HL-60 (cell line): ENCODE results near the gene ZFYVE27.
A peak's percentile ranks its signal among the peaks of the same experiment; 100 is the strongest.

ENCODE experiments used
- DNase-seq, 2 experiments: peaks; one replicate each; pipeline ENCODE4 v3.0.0-alpha.2; 2010 to 2020; ENCODE audit warnings: low read depth in 1 of 2, low spot score in 1 of 2
- H3K27ac ChIP-seq: fragments of 250-450 bp; sonication (Bioruptor Pico); replicated peaks from 2 replicates; pipeline ENCODE4 v1.5.1; 2020; ENCODE audit warnings: mild to moderate bottlenecking, moderate library complexity
- H3K27me3 ChIP-seq: fragments of 250-450 bp; sonication (Bioruptor Pico); 2 replicates; pipeline ENCODE4 v1.5.1; 2021; ENCODE audit warnings: mild to moderate bottlenecking, moderate library complexity; ENCODE audit not compliant: insufficient read depth, poor library complexity, severe bottlenecking
- H3K4me3 ChIP-seq: replicated peaks from 2 replicates; pipeline ENCODE4 v1.5.1; 2011; ENCODE audit warnings: mild to moderate bottlenecking, control low read depth, low read length; ENCODE audit not compliant: insufficient read depth
- CTCF ChIP-seq: IDR thresholded peaks from one replicate; pipeline ENCODE4 v1.5.1; 2011; ENCODE audit warnings: low read length, control low read depth, inconsistent platforms; ENCODE audit not compliant: insufficient read depth
- GABPA ChIP-seq: IDR thresholded peaks from 2 replicates; pipeline ENCODE4 v1.6.1; 2012; ENCODE audit warnings: low read depth
- POLR2AphosphoS5 ChIP-seq: IDR thresholded peaks from 2 replicates; pipeline ENCODE4 v1.6.1; 2012; ENCODE audit warnings: low read depth
- REST ChIP-seq: IDR thresholded peaks from 2 replicates; pipeline ENCODE4 v1.6.1; 2012; ENCODE audit warnings: low read depth; ENCODE audit not compliant: insufficient replicate concordance
- SPI1 ChIP-seq: IDR thresholded peaks from 2 replicates; pipeline ENCODE4 v1.6.1; 2012; ENCODE audit warnings: low read depth, mild to moderate bottlenecking, borderline replicate concordance

ZFYVE27 gene

GRCh38 chr10:97755718-97756117, 18.8 kb downstream of the ZFYVE27 start:
- no peak overlapping the region for H3K4me3 ChIP-seq
- DNase-seq = no peak
- H3K27ac ChIP-seq = no peak overlapping the region
- TF ChIP-seq GABPA (no peak), POLR2AphosphoS5 (no peak), REST (no peak), CTCF (no peak), SPI1 (no peak)
- H3K27me3 ChIP-seq = no peaks in the 10 kb centered on the region

- TF ChIP-seq SPI1 = no peak
- no peak for TF ChIP-seq CTCF
- no peak for TF ChIP-seq REST
- no peak for TF ChIP-seq POLR2AphosphoS5
- no peak for TF ChIP-seq GABPA
- H3K27me3 ChIP-seq = no peaks in the 10 kb centered on the region
- H3K27ac ChIP-seq = no peak overlapping the region
- no peak overlapping the region for H3K4me3 ChIP-seq
- no peak for DNase-seq
These were observed 20.5 kb downstream of the ZFYVE27 start for GRCh38 chr10:97757471-97757870.

GRCh38 chr10:97759158-97759887, 22.4 kb downstream of the ZFYVE27 start:
- Histone ChIP-seq H3K27me3 (no peaks in the 10 kb centered on the region), H3K4me3 (no peak overlapping the region), H3K27ac (no peak overlapping the region)
- peak in 1 of 2 experiments; percentile 34 for DNase-seq
- TF ChIP-seq CTCF = peak; percentile 81
- TF ChIP-seq SPI1 = no peak

- Histone ChIP-seq H3K27me3 (no peaks in the 10 kb centered on the region), H3K4me3 (no peak overlapping the region), H3K27ac (no peak overlapping the region)
- TF ChIP-seq CTCF (no peak), SPI1 (no peak)
- no peak for DNase-seq
These were observed 23.0 kb downstream of the ZFYVE27 start for GRCh38 chr10:97759946-97760345.
